ENCODE results near the gene SLC35E3. TPM values are rescaled to one million over a fixed set of nuclear protein-coding genes. Genes with fewer than 3 reads are reported as not detected.

Gene SLC35E3
- total RNA-seq, 2 experiments from 2014 or later = 5.3 to 5.6 TPM

DNA sequence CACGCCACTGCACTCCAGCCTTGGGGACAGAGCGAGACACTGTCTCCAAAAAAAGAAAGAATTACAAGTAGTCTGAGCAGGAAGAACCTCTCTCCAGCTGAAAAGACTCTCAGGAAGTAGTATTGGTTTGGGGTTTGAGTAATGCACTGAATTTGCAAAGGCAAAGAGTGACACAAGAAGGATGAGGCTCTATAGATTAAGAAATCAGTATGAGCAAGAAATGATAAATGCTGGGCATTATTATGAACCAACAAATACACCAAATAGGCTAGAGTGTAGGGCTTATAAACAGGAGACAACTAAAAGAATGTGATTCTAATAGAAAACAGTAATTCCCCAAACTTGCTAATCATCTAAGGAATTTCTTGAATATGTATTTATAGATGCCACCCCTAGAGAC is 2.6 kb upstream of the SLC35E3 start:
- H3K36me3 Mint-ChIP-seq (ENCODE audit: low read depth) = peaks cover 18% of the 10 kb centered on the region
- no peak overlapping the region for H3K27ac Mint-ChIP-seq
- no peak for DNase-seq
- peaks cover 14% of the 10 kb centered on the region for H3K4me1 Mint-ChIP-seq (ENCODE audit: low read depth)
- H3K4me3 Mint-ChIP-seq = no peak overlapping the region
- ChIA-PET POLR2A (no interaction called here), CTCF (no interaction called here)
- TF ChIP-seq, protein P1, sequence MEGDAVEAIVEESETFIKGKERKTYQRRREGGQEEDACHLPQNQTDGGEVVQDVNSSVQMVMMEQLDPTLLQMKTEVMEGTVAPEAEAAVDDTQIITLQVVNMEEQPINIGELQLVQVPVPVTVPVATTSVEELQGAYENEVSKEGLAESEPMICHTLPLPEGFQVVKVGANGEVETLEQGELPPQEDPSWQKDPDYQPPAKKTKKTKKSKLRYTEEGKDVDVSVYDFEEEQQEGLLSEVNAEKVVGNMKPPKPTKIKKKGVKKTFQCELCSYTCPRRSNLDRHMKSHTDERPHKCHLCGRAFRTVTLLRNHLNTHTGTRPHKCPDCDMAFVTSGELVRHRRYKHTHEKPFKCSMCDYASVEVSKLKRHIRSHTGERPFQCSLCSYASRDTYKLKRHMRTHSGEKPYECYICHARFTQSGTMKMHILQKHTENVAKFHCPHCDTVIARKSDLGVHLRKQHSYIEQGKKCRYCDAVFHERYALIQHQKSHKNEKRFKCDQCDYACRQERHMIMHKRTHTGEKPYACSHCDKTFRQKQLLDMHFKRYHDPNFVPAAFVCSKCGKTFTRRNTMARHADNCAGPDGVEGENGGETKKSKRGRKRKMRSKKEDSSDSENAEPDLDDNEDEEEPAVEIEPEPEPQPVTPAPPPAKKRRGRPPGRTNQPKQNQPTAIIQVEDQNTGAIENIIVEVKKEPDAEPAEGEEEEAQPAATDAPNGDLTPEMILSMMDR (IDR thresholded peaks at IDR 0.05) = no peak
- intact Hi-C loops (cut with micrococcal nuclease) = no loop called here
- no peaks in the 10 kb centered on the region for H3K27me3 Mint-ChIP-seq
- H3K9me3 Mint-ChIP-seq = no peaks in the 10 kb centered on the region
- no peak for ATAC-seq

DNA sequence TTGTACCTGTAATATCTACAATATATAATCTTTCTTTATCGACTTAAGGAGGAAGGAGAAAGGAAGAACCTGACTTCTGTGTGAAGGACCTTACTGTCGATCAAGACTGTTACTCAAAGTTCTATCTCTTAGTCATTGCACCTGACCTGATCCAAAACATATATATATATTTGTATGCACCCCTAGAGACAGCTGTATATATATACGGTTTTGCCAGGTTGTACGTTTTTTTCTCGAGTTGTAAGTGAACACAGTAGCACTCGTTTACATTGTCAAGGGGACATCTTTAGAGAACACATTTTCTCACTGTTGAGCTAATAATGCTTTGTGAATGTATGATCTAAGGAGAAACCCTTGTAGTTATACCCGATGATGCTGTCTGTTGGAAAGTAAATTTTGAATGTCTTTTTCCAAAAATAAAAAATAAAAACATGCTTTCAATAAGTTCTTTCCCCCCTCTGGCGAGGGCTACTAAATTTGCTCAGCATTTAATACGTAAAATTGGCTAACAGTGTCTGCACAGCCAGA is 536 bp upstream of the SLC35E3 start:
- H3K4me1 Mint-ChIP-seq (ENCODE audit: low read depth) = peaks cover 27% of the 10 kb centered on the region
- CTCF ChIA-PET = interaction anchor here (0.8 to 2.6 kb wide), 2 partner anchors 63 to 389 kb away, joined by 3 to 17 read pairs; partner anchors contain the start of gene MDM2
- DNase-seq = no peak
- peak; percentile 4 for ATAC-seq
- H3K9me3 Mint-ChIP-seq = no peaks in the 10 kb centered on the region
- peaks cover 7% of the 10 kb centered on the region for H3K36me3 Mint-ChIP-seq (ENCODE audit: low read depth)
- H3K27me3 Mint-ChIP-seq = no peaks in the 10 kb centered on the region
- POLR2A ChIA-PET = interaction anchor here (1.8 to 2.9 kb wide), 2 partner anchors 58 to 62 kb away, joined by 5 to 10 read pairs; partner anchors contain the start of genes MDM2 and NUP107
- H3K4me3 Mint-ChIP-seq = peak overlapping the region; percentile 96
- H3K27ac Mint-ChIP-seq = peak overlapping the region; percentile 94
- TF ChIP-seq, protein P1 (IDR thresholded peaks at IDR 0.05) = no peak
- intact Hi-C loops (cut with micrococcal nuclease) = no loop called here

DNA sequence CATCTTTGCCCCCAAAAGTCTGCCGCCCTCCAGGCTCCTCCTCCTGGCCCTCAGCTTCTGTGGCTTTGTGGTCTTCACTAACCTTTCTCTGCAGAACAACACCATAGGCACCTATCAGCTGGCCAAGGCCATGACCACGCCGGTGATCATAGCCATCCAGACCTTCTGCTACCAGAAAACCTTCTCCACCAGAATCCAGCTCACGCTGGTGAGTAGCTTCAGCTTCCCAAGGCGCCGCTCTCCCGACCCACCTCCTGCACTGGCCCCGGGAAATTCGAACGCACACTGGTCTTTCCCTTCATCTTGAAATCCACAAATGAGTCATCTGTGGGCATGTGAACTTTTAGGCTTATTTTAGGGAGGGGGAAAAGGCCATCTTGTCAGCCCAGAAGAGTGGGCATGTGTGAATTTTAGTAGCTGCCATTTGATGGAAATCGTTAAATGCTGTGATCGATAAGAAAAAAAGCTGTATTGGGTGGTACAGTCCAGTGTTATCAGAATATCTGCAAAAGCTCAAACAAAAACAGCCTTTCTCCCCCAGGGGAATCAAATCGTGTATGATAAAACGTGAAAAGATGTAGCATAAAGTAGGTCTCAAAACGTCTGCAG is 700 bp downstream of the SLC35E3 start:
- Mint-ChIP-seq H3K27me3 (no peaks in the 10 kb centered on the region), H3K4me1 (ENCODE audit: low read depth) (peaks cover 28% of the 10 kb centered on the region), H3K9me3 (no peaks in the 10 kb centered on the region), H3K4me3 (peak overlapping the region; percentile 96), H3K27ac (peak overlapping the region; percentile 94), H3K36me3 (ENCODE audit: low read depth) (peaks cover 7% of the 10 kb centered on the region)
- ChIA-PET POLR2A (interaction anchor here (0.7 to 2.9 kb wide), 4 partner anchors 59 to 103 kb away, joined by 3 to 10 read pairs (median 4); partner anchors contain the start of genes MDM2 and NUP107), CTCF (interaction anchor here (0.8 to 2.6 kb wide), 4 partner anchors 9 to 391 kb away, joined by 3 to 17 read pairs (median 4); partner anchors contain the start of gene MDM2)
- DNase-seq (peak; percentile 51), ATAC-seq (peak; percentile 40)
- intact Hi-C loops (cut with micrococcal nuclease) = no loop called here
- TF ChIP-seq, protein P1 (IDR thresholded peaks at IDR 0.05) = no peak

DNA sequence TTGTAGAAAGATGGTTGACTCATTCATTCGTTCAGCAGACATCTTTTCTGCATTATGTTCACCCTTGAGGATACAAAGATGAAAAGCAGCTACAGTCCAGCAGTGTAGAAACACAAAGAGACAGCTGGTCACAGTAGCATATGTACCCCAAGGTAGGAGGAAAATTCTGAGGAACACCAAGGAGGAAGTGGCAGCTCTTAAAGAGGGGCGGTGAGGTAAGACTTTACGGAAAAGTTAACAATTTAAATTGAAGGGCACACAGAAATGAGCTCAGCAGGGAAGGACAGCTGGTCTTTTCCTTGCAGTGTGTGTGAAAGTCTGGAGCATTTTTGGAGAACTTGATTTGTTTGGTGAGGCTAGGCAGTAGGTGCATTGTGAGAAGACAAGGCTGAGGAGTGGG is 3.5 kb downstream of the SLC35E3 start:
- peaks cover 11% of the 10 kb centered on the region for H3K36me3 Mint-ChIP-seq (ENCODE audit: low read depth)
- ChIA-PET POLR2A (no interaction called here), CTCF (no interaction called here)

DNA sequence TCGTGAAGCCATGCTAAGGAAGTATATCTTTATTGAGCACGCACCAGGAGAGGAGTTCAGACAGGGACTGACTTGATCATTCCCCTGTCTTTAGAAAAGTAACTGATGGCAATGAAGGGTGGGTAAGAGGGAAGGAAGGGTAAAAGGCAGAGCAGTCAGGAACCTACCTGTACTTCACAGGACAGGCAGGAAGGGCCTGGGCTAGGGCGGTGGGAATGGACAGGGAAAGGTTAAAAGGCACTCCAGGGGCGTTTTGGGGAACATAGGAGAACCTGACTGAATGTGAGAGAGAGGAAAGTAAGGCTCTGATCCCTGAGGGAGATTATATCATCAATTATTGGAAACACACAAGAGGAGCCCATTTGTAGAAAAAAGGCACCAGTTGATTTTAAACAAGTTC is 3.9 kb downstream of the SLC35E3 start:
- no peak overlapping the region for H3K4me3 Mint-ChIP-seq
- POLR2A ChIA-PET = no interaction called here
- H3K36me3 Mint-ChIP-seq (ENCODE audit: low read depth) = peaks cover 14% of the 10 kb centered on the region
- intact Hi-C loops (cut with micrococcal nuclease) = no loop called here
- ATAC-seq = no peak
- H3K27ac Mint-ChIP-seq = no peak overlapping the region
- H3K27me3 Mint-ChIP-seq = no peaks in the 10 kb centered on the region
- DNase-seq = no peak
- CTCF ChIA-PET = no interaction called here
- TF ChIP-seq, protein P1 (IDR thresholded peaks at IDR 0.05) = no peak
- H3K9me3 Mint-ChIP-seq = no peaks in the 10 kb centered on the region
- H3K4me1 Mint-ChIP-seq (ENCODE audit: low read depth) = peaks cover 28% of the 10 kb centered on the region

More for the DNA sequence above, 3.5 kb downstream of the SLC35E3 start:
- no peaks in the 10 kb centered on the region for H3K27me3 Mint-ChIP-seq
- DNase-seq (no peak), ATAC-seq (no peak)
- peaks cover 28% of the 10 kb centered on the region for H3K4me1 Mint-ChIP-seq (ENCODE audit: low read depth)
- TF ChIP-seq, protein P1 (IDR thresholded peaks at IDR 0.05) = no peak
- H3K27ac Mint-ChIP-seq = no peak overlapping the region
- H3K9me3 Mint-ChIP-seq = no peaks in the 10 kb centered on the region
- intact Hi-C loops (cut with micrococcal nuclease) = no loop called here
- no peak overlapping the region for H3K4me3 Mint-ChIP-seq
